B cell (primary cell): ENCODE measurements around the gene NAV2.

Experiments used
- EZH2 ChIP-seq: IDR thresholded peaks from 2 replicates; pipeline ENCODE4 v1.6.1; 2012; ENCODE audit warnings: borderline replicate concordance, low read depth, mild to moderate bottlenecking, moderate library complexity, low read length; ENCODE audit not compliant: insufficient read depth, poor library complexity, severe bottlenecking
- TF ChIP-seq, protein P1 (sequence below): fragments of 200-600 bp; IDR thresholded peaks from one replicate; pipeline ENCODE4 v1.8.0; 2022; ENCODE audit warnings: antibody characterized with exemption, mild to moderate bottlenecking

DNA sequence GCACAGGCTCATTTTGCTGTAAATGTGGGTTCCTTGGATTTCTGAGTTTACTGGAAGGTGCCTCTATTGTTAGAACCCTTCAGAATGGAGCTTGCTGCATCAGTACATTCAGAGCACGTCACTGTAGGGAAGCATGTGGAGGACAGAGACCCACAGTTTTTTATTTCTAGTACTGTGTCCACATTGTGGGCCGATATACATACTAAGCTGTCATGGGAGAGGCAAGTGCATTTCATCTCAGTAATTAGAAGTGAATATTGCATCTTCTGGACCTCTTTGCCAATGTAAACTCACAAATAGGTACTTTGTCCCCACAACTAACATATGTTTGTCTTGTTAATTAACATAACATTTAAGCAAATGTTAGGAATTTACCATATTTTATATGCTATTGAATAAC lies 139.7 kb downstream of the NAV2 start:
- TF ChIP-seq, protein P1, sequence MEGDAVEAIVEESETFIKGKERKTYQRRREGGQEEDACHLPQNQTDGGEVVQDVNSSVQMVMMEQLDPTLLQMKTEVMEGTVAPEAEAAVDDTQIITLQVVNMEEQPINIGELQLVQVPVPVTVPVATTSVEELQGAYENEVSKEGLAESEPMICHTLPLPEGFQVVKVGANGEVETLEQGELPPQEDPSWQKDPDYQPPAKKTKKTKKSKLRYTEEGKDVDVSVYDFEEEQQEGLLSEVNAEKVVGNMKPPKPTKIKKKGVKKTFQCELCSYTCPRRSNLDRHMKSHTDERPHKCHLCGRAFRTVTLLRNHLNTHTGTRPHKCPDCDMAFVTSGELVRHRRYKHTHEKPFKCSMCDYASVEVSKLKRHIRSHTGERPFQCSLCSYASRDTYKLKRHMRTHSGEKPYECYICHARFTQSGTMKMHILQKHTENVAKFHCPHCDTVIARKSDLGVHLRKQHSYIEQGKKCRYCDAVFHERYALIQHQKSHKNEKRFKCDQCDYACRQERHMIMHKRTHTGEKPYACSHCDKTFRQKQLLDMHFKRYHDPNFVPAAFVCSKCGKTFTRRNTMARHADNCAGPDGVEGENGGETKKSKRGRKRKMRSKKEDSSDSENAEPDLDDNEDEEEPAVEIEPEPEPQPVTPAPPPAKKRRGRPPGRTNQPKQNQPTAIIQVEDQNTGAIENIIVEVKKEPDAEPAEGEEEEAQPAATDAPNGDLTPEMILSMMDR: no peak
- TF ChIP-seq EZH2: no peak
